DMS 273 (cell line): ENCODE results near the gene PMPCA.

Experiments used
- DNase-seq: peaks from one replicate; lab custom pipeline; 2025; ENCODE audit not compliant: unreplicated experiment; lab: John Stamatoyannopoulos, UW

Gene PMPCA

DNA sequence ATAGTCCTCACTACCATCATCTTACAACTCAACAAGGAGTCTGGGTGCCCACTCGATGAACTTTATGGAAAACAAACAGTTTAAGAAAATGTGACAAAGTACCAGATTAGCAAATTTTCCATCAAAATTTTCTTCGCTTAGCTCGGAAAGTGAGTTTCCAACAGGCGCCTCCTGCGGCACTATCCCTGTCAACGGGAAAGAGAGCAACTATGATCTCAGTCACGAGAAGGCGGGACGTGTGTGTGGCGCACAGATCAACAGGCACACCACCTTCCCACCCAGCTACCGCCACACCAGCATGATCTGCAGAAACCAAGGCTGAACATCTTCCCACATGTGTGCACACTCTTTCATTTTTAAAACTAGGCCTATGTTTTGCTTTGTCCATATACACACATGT is 42.9 kb downstream of the PMPCA start:
- DNase-seq, result no peak

DNA sequence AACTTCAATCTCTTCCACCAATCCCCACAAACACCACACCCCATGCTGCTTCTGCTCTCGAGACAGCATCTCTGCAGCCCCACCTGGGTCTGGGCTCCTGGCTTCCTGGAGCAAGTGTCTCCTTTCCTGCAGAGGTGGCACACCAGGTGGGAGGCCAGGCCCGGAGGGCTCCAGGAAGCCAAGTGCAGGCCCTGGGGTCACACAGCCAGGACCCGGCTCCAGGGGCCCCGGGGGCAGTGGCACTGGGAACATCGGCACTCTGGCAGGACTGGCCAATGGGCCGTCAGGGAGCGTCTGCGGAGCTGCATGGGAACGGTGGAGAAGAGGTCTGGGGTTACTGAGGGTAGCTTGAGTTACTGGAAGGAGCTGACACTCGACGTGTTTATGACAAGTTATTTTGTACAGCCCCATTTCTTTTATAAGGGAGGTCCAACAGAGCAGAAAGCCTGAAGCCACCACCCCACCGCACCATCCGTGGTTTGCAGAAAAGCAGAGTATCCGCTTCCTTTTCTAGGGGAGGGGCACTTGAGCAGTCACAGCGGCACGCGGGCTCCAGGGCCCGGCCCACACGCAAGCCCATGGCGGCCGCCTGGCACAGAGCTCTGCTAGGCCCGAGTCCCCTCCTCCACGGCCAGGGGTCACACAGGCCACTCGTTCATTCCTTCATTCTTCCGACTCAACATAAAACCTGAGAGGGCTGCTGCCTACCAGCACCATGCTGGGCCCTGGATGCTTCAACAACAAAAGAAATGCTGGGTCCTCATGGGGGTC is 43.8 kb downstream of the PMPCA start:
- DNase-seq, result no peak

DNA sequence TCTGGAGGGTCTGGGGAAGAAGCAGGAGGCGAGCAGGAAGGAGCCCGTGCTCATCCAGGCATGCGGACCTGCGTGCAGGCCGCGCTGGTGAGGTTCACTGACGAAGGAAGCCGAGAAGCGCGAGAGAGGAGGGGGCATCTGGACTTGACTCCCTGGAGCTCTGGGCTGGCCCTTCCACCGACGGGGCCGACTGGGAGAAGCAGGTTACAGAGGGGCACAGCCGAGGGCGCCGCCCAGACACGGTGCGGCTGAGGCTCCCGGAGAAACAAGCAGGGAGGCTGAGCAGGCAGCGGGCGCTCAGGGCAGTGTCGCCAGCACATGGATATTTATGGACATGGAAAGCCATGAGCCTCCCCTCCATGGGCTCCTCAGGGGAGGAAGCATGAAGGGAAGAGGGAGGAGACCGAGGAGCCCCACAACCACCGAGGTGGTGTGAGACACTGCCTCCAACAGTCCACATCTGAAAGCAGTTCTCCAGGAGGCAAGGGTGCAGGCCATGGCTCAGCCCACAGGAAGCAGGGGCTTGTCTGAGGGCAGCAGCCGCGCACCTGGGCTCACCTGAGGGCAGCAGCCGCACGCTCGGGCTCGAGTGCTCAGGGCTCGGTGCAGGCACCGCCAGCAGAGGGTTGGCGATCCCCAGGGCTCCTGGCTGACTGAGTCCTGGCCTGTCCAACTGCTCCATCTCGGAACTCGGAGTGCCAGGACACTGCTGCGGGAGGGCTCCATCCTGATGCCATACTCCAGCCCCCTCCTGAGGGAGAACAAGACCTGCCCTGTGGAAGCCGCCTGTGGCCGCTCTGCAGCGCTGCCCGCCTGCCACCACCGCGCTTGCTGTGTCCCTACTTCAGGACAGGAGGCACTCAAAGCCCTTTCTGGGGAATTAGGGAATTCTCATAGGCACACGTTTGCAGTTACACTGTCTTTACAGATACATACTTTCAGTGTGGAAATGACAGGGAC is 44.9 kb downstream of the PMPCA start:
- no peak for DNase-seq

DNA sequence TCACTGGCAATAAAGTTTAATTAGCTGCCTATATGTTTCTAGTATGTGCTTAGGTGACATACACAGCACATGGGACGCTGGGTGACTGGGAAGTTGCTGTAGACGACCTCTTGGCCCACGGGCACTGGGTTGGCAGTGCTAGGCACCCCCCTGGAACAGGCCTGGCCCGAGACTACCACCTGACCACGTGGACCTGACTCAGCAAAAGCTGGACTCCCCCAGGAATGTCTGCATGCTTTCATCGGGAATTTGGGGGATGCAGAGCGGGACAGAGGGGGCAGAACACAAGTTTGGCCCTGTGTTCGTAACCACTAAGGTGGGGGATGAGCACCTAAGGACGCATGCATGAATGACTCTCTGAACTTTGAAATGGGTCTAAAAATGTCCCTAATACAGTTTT is 45.8 kb downstream of the PMPCA start:
- DNase-seq, result no peak

DNA sequence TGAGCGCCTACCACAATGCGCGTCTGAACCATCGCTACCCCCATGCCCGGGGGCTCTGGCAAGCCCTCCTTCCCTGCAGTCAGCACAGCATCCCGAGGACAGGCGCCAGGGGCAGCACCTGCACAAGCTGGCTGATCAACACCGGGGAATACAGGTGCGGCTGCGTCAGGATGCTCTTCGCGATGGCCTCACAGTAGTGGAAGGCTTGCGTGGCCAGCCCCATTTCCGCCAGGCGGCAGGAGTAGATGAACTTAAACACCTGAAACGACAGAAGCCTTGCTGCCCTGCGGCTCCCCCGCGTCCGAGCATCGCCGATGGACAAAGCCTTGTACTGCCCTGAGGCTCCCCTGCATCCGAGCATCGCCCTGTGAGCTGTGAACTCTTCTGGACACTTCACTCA is 46.9 kb downstream of the PMPCA start:
- DNase-seq, result no peak

DNA sequence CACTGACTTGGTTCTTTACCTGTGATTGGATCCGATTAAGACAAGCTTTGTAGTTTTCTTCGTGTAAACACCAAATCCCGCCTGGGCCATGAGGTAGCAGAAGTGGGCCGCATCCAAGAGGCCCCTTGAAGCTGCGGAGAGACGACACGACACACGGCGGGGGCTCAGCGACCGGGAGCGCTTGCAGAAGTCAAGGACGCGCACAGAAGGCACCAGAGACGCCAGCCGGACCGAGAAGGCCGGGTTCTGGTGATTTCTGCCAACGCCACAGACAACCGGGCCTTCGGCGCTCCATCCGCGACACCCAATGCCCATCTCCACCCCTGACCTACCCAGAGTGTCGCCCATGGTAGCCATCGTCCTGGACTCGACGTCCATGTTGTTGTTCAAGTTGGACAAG is 49.0 kb downstream of the PMPCA start:
- no peak for DNase-seq

DNA sequence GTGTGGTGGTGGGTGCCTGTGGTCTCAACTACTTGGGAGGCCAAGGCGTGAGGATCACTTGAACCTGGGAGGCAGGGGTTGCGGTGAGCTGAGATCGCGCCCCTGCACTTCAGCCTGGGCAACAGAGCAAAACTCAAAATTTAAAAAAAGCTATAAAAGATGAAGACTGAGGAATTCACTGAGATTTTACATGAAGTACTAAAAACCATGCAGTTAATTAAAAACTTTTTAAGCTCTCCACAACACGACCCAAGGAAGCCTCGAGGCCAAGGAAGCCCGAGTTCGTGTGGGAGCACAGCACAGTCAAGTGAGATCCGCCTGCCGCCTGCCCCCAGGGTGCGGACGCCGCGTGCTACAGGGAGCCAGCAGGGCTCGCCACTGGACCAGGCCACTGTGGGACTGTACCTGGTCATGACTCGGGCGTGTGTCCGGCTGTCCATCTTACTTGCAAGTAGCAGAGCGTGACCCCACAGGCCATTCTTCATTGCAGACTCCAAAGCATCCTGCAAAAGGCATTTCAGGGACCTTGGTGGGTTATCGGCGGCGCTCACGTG is 50.4 kb downstream of the PMPCA start:
- no peak for DNase-seq

DNA sequence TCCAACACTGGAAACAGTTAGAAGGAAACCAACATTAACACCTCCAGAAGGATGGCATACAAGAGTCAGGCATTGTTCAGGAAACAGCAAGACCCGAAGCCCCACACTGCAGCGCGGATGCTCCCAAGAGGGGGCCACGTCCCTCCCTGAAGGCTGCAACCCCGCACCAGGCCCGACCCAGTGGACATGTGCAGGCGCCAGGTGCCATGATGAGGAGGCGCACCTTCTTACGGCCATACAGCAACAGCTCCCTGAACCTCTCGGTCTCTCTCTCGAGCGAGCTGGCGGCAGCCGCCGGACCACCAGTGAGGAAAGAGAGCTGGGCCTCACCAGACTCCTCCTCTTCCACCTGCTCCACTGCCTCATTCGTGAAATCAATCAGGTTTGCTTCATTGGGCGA is 52.2 kb downstream of the PMPCA start:
- DNase-seq, result no peak

DNA sequence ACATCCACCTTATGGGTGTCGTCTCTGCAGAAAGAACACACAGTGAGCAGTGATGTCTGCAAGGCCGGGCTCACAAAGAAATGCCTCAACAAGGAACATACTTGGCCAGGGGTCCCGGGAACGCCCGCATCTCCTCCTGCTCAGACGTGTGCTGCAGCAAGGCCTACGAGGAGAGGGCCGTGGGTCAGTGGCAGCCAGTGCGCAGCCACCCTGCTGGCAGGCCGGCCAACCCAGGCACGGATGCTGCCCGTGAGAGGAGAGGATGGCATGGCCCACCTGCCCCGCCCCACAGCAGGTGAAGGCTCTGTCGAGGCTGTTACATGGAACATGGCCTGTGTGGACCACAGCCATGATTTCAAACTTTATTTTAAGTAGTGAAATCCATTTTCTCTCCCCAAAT is 53.1 kb downstream of the PMPCA start:
- no peak for DNase-seq

DNA sequence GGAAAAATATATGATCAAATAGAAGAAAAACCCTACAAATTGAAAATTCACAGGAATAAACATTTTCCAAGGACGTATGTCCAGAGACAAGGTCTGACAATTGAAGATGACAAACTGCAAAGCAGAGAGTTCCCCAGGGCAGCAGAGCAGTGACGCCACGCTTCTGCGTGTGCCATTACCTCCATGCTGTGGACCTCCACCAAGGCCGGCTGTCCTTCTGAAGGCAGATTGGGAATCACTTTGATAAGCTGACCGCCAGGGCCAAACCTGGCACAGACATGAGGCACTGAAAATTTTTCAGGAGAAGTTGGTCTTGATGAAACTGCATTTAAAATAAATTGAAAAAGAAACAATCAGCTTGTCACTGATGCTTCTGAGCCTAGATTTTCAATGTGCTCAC is 53.8 kb downstream of the PMPCA start:
- DNase-seq, result no peak

DNA sequence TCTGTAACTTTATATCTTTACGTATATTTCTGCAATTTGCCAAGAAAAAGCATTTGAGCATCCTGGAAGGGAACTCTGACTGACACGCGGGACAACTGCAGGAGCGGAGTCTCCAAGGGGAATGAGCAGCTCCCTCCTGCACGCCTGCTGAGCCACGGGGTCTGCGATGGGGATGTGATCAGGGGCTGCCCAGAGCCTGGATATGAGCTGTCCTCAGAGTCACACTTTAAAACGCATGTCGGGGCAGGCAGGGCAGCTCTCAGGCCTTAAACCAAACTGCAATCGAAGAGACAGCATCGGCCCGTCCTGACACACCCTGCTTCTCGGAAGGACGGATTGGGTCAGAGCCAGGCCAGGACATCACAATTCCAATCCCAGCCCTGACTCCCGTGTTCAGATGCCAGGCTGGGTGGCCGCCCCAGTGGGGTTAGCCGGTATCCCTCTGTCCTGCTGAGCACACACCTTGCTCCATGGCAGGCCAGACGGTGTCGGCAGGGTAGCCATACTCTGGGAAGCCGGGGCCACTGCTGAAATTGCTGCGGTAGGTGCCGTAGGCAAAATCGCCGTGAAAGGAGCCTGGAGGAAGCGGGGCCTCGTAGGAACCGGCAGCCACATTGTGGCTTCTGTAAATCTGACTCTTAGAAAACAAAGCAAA is 55.2 kb downstream of the PMPCA start:
- no peak for DNase-seq

DNA sequence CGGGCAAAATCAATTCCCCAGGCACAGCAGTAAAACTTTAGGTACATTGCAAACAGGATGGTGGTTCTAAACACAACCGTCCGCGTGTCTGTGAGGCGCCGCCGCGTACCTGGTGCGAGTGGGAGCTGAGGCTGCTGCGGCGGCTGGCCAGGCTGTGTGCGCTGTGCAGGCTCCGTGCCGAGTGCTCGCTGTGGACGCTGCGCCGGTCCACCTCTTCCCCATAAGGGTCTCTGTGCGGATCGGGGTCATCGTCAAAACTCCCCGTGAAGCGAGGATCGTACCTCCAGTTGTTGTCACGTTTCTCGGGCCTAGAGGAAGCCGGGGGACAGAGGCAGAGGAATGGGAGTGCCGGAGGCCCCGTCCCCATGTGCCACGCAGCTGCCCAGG is 55.7 kb downstream of the PMPCA start:
- DNase-seq, result no peak

DNA sequence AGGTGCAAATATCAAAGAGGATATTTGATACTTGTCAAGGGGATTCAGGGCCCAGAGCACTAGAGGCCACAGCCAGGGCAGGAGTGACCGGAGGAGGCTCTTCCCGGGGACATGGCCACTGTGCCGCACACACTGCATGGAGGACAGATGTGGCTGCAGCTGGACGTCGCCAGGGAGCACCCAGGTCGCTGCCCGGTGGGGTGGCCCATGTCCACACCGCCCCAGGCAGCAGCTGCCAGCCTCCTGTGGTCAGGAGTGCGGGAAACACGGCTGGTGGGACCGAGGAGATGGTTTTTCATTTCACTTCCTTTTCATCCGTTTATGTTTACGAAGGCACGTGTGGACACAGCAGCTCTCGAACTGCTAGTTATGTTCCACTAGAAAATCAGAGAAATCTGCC is 57.3 kb downstream of the PMPCA start:
- DNase-seq, result no peak

DNA sequence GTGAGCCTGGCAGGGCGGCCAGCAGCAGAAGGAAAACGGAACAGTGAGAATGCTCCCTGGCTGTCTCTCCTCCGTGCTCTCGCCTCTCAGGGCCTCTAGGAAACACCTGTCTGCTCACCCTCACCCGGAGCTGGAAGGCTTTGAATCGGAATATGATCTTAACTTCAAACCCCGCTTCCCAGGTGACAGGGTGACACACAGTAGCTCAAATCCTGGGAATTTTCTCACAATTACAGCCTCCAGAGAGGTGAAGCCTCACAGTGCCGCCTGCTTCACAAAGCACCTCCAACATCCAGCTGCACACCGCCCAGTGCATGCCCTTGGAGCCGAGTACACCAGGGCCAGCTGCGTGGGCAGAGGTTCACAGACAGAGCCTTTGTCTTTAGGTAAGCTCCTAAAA is 59.9 kb downstream of the PMPCA start:
- DNase-seq, result no peak

DNA sequence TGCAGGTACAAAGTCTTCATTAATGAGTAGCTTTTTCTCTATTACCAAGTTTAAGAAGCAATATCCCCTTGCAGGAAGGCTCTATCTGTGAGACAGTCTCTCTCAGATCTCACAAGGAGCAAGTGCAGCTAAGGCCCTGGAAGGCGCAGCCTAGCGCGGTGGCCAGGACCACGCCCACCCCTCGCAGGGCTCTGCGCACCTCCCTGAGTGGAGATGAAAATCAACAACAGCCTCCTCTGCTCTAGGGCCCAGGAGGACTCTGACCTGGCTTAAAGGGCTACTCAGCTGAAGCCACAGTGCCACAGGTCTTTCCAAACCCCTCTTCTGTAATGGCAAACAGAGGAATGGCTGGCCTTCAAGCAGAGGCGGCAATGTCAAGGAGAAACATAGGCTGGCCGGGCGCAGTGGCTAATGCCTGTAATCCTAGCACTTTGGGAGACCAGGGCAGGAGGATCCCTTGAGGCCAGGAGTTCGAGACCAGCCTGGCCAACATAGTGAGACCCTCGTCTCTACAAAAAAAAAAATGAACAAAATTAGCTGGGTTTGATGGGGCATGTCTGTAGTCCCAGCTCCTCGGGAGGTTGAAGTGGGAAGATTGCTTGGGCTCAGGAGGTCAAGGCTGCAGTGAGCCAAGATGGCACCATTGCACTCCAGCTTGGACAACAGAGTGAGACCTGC is 60.5 kb downstream of the PMPCA start:
- no peak for DNase-seq

DNA sequence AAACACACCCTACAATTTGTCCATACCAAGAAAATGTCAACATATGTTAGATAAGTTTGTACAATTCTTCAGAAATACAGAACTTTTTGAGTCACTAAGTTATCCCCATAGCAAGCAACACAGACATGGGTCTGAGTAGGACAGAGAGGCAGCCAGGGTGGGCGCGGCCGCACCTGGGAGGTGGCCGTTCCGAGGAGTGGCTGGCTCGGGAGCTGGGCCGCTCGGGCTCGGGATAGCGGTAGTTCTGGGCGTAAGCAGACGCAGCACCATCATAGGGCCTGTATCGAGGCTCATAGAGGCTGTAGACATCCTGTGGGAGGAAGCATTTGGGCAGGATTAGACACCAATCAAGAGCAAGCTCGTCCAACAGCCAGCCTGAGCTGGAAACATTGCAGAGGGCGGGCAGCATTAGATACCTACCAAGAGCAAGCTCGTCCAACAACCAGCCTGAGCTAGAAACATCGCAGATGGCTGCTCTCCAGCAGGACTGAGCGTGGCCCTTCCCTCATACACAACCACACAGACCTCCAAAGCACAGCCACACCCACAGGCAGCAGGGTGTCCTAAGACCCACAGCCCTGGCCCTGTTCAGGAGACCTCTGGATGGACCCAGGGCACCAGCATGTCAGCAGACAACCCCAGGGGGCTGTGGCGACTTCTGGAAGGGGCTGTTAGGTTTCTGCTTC is 61.5 kb downstream of the PMPCA start:
- DNase-seq, result no peak

DNA sequence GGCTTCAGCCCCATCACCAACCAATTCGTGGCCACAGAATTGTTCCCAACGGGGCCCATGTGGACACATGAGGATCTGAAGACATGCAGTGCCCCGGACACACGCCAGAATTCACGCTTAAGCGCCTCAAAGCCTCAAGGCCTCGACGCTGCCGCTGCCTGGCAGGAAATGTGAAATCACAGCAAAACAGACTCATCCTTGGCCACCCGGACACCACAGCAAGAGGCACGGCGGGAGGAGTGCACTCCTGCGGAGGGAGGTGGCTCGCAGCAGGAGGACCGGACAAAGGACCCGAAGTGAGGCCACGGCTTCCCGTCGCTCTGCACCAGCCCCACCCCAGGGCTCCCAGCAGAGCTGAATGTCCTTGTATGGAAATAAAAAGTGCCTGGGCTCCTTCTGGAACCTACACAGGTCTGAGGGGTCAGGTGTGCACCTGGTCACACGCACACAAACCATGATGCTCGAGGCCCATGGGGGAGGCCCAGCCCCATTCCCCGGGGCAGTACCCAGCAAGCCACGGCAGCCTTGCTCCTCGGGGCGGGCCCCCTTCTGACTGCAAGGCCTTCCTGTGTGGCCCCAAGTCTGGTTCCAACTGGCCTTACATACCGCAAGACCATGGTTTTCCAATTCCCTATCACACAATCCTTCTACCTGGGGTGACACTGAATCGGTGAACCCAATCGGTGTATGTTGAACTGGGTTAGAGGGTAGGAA is 62.3 kb downstream of the PMPCA start:
- DNase-seq, result no peak

DNA sequence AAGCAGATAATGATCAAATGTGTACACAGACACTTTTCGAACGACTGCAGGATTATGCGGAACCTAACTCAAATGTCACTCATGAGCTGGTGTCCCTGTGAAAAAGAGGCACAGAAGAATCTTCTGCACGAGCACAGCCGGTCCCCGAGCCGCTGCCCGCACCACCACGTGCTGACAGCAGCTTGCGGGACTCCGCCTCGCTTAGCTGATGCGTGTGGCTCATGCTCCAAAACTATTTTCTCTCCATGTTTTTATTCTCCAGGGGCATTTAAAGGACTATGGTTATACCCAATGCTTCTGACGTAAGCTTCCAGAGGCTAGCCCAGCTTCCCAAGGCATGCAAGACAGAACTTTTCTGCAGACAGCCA is 62.9 kb downstream of the PMPCA start:
- no peak for DNase-seq
